Medulla oblongata (tissue), 1 donor: Measurements from ENCODE around the gene GJA4.
A peak's percentile ranks its signal among the peaks of the same experiment; 100 is the strongest.

ENCODE experiments used
- DNase-seq: peaks from one replicate; pipeline ENCODE4 v3.0.0-alpha.2; 2015; ENCODE audit errors: extremely low spot score

GJA4 gene

DNA sequence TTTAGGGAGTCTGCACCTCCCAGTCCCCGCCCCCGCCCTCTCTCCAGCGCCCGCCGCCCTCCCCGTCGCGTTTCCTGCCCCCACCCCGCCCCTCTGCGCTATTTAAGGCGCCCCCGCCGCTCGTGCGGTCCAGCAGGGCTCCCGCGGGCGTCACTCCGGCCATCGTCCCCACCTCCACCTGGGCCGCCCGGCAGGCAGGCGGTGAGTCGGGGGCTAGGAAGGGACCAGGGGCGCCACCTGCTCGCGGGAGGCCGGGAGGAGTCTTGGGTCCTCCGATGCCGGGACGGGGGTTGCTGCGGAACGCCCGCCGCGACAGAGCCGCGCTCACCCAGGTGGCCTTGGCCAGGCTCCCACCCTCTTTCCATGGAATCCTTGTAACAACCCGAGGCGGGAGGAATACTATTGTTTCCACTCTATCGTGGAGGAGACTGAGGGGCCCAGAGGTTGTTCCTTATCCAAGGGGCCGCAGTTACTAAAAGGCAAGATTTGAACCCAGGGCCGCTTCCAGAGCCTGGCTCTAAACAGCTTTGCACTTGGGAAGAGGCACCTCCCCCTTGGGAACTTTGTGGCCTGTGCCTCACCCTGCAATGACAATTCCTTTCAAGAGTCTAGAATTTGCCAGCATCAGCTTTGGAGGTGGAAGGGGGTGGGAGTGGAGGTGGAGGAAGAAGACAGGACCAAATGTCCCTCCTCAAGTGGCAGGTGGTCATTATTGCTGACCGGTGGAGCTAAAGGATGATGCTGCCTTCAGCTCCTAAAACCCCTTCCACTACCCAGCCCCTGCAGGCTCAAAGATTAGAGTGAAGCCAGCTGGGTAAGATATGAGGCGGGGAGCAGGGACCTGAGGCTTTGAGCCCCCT lies at the start of gene GJA4:
TSS of gene GJA4 (plus strand) at position 132 of the 860 bp plus-strand sequence. CDS start 1,215 bp downstream, outside the sequence.
- no peak for DNase-seq

DNA sequence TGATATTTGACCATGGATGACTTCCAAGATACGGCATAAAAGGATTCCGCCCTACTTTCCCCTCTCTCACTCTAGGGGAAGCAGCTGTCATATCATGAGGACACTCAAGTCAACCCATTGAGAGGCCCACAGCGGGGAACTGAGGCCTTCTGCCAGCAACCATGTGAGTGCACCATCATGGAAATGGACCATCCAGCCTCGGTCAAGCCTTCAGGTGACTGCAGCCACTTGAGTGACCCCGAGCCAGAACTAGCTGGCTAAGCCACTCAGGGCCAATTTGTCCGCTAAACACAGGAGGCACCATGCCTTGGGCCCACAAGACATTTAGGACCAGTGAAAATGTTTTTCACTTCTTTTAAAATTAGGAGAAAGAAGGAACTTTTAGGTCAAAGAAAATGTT lies 49.0 kb upstream of the GJA4 start:
- DNase-seq = no peak

DNA sequence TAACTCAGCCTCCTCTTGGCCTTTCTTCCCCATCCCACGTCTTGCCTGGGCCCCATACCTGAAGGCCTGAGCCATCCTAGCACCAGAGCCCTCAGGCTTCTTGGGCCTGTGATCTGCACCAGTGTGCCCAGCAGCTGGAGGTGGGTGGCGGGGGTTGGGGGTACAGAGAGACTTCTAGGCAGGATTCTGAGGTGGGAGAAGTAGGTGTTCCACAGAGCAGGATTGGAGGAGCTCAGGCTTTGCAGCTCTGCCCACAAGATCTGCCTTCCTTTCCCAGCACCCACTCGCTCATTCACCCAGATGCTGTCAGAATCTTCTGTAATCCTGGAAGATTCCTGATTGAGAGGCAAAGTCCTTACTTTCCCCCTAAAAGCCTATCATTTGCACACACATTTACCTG lies 47.9 kb upstream of the GJA4 start:
- no peak for DNase-seq

DNA sequence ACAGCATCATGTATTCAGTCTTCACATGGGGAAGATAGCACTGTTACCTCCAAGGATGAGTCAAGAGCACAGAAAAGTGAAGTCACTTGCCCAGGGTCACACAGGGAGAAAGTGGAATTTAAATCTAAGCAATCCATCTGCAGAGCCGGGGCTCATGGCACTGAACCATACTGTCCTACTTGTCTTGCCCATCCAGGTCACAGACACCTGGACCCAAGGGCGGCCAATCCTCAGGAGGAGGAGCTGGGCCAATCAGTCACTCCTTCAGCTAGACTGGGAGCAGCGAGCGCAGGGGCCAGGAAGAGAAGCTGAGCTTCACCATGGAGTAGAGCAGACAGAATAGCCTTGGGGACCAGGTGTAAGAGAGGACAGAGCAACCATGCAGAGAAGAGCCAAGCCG lies 47.1 kb upstream of the GJA4 start:
- no peak for DNase-seq

DNA sequence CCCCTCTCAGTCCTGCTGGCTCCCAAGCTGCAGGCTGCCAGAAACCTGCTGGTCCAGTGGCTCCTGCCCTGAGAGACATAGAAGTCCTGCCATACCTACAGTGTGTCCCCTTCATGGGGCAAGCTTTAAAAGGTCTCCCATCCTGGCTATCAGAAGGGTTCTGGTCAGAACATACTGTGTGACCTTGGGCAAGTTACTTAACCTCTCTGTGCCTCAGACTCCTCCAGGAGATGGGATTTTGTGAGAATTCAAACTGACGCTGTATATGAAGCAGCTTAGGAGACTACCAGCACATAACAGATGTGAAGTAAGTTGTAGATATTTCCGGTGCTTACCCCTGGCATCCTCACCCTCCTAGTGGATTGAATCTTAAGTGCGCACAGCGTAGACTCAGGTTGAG lies 46.7 kb upstream of the GJA4 start:
- DNase-seq = no peak

DNA sequence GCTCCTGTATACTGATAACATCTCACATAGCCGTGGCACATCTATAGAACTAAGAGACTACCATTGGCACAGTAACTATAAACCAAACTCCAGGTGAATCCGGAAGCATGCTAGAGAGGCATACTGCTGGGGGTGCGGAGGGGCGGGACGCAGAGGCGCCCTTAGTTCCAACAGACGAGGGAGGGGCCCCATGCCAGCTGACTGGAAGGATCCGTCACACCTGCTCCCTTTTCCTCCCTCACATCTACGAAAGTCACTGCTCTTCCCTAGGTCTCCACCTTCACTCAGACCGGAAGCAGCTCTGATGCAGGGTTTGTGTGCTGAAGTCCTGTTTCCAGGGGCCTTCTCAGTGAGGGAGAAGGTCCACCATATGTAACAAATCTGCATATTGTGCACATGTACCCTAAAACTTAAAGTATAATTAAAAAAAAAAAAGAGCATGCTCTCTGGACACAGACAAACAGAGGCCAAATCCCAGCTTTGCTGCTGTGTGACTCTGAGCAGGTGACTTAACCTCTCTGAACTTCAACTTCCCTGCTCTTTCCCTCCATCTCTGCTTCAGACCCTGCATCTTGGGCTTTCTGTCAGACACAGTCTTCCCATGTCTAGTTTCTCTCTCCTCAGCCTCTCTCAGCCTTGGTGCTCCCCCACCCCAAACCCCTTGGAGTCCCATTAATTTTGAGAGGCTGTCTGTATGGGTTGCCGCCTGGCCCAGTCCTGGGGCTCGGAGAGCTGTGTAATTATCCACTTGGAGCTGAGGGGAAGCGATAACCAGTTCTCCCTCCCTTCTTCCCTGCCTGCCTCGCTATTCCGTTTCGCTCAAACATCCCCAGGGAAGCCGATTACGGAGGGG lies 45.8 kb upstream of the GJA4 start:
- no peak for DNase-seq

DNA sequence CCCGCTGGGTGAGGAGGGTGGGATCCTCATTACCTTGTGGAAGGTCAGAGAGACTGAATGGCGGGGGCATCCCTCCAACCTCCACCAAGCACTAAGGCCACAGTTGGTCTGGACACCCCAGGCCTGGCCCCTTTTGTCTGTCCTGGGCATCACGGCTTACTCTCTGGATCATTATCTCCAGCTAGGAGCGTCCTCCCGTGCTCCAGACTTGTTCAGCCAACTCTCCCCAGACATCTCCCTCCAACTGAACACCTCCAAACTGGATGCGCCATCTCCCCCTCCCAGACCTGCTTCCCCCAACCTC lies 45.2 kb upstream of the GJA4 start:
- DNase-seq = no peak

DNA sequence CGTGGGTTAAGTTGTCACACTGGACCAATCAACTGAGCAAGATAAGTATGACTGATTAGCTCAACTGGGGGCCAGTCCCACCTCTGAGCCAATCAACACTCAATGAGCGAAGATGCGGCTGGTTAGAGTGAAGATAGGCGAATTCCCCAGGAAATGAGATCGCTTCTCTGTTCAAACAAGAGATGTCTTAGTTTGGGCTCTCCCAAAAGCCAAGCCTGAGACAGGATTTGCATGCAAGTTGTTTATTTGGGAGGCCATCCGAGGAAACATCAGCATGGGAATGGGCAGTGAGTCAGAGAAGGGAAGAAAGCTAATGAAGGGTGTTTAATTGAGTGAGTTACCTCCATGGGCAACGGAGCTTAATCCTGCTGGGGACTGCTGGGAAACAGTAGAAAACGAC lies 42.8 kb upstream of the GJA4 start:
- peak; percentile 18 for DNase-seq

DNA sequence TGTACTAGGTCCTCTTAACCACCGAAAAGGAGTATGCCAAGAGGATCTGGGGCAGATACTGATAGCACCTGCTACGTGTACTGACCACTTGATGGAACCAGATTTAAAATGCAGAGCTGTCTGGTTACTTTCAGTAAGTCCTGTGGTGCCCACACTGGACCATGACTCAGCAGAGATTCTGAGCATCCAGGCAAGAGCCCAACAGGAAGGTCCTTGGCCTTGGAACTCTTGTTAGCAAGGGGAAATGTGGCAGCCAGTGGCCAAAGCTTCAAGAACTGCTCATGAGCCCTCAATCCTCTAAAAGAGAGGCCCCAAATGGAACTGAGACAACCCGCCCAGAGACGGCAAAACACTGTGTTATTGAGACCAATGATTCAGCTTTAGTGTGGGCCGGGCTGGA lies 42.2 kb upstream of the GJA4 start:
- no peak for DNase-seq

DNA sequence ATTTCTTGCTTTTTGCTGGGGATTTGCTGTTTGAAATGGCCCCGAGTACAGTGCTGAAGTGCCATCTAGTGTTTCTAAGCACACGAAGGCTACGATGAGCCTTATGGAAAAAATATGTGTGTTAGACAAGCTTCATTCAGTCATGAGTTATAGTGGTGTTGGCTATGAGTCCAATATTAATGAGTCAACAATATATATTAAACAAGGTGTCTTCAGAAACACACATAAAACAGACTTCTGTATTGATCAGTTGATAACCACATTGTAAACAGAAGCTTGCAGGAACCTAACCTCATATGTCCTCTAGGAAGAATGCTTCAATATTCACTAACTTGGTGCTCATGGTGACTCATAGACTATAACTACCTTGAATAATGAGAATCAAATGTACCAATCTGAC lies 39.6 kb upstream of the GJA4 start:
- DNase-seq = no peak

DNA sequence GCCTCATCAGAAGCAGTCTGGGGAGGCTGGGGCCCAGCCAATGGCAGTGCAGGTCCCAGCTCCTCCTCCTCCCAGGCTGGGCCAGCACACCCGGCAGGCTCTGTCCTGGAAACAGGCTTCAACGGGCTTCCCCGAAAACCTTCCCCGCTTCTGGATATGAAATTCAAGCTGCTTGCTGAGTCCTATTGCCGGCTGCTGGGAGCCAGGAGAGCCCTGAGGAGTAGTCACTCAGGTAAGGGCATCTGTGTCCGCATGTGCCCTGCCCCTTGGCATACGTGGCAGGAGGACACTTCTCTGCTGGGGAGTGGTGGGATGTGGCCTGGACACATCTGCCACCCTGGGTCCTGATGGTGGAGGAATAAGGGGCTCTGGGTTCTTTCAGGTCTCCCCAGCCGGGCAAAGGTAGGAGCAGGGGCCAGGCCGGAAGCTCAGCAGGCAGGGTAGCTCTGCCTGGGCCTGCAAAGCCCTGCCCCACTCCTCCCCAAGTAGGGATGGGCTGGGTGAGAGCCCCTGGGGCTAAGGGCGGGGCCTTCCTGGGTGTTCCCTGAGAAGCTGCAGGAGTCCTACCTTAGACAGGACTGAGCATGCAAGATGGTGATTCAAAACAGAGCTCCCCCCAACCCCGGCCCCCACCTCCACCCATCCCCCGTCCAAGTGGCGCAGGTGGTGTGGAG lies 37.7 kb upstream of the GJA4 start, which contains the start of gene GJB5:
TSS of gene GJB5 (plus strand) at position 84 of the 674 bp plus-strand sequence. CDS start 2,284 bp downstream, outside the sequence.
- no peak for DNase-seq

DNA sequence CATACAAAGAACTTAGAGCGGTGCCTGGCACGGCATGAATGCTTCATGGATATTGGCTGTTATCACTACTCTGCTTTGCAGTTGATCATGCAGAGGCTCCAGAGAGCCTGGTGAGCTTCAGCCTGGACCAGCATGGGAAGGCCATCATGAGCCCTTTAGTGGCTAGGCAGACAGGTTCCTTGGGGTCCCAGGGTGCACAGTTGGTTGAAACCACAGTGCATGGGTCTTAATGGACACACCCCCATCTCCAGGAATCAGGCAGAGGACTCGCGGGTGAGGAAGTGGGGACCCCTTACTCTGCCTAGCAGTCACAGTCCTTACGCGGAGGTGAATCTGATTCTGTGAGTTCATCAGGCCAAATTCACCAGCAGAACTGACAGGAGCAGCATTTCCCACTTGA lies 36.8 kb upstream of the GJA4 start:
- DNase-seq = no peak

DNA sequence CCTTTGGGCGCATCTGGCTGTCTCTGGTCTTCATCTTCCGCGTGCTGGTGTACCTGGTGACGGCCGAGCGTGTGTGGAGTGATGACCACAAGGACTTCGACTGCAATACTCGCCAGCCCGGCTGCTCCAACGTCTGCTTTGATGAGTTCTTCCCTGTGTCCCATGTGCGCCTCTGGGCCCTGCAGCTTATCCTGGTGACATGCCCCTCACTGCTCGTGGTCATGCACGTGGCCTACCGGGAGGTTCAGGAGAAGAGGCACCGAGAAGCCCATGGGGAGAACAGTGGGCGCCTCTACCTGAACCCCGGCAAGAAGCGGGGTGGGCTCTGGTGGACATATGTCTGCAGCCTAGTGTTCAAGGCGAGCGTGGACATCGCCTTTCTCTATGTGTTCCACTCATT lies 35.4 kb upstream of the GJA4 start:
- DNase-seq = no peak

DNA sequence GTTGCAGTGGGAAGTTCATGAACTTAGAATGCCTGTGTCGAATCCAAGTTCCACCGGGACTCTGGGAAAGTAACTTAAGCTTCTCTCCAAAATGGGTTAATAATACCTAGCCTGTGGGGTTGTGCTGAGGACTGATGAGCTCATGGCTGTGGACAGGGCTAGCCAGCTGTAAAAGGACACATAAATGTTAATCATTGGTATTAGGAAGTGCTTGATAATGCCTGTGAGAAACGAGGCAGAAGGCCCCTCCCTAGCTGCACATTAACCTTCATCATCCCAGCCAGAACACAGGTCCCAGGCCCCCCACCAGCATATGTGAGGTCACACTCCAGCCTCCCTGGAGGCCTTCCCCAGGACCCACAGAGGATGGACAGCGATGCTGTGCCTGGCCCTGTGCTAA lies 34.0 kb upstream of the GJA4 start:
- no peak for DNase-seq

DNA sequence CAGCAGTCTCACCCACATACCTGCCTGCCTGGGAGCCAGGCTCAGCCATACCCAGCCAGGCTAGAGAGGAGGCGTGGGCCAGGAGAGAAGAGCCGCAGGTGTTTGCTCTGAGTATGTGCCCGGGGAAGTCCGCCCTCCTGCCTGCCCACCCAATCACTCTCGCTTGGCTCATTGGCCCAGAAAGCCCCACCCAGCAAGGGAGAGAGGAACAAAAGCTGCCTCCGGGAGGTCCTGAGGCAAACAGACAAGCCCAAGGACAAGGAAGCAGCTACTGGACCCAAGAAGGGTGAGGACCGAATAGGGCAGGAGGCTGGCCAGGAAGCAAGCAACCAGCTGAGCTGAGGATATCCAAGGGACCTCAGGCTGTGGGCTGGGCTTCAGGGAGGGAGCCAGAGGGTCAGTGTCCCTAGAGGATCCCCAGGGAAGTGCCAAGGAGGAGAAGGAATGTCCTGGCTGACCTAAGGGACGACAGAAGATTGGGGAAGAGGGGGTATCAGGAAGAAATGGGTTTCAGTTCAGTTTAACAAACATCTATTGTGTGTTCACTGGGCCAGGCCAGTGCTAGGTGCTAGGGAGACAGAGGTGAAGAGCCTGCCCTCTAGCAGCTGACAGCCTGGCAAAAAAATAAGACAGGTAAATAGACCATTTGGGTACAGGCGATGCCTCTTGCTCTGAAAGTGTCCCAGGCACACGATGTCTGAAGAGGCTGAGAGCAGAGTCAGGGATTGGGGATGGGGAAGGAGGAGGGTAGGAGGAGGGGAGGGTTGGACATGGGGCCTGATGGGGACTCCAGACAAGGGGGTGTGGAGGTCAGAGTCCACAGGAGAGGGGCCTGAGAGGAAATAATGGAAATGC lies 33.1 kb upstream of the GJA4 start, which contains the start of gene GJB4:
TSS of gene GJB4 (plus strand) at position 238 of the 855 bp plus-strand sequence. CDS start 1,515 bp downstream, outside the sequence.
- DNase-seq = no peak

DNA sequence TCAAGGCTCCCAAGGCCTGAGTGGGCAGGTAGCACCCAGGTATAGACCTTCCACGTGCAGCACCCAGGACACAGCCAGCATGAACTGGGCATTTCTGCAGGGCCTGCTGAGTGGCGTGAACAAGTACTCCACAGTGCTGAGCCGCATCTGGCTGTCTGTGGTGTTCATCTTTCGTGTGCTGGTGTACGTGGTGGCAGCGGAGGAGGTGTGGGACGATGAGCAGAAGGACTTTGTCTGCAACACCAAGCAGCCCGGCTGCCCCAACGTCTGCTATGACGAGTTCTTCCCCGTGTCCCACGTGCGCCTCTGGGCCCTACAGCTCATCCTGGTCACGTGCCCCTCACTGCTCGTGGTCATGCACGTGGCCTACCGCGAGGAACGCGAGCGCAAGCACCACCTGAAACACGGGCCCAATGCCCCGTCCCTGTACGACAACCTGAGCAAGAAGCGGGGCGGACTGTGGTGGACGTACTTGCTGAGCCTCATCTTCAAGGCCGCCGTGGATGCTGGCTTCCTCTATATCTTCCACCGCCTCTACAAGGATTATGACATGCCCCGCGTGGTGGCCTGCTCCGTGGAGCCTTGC lies 31.5 kb upstream of the GJA4 start:
- DNase-seq = no peak

DNA sequence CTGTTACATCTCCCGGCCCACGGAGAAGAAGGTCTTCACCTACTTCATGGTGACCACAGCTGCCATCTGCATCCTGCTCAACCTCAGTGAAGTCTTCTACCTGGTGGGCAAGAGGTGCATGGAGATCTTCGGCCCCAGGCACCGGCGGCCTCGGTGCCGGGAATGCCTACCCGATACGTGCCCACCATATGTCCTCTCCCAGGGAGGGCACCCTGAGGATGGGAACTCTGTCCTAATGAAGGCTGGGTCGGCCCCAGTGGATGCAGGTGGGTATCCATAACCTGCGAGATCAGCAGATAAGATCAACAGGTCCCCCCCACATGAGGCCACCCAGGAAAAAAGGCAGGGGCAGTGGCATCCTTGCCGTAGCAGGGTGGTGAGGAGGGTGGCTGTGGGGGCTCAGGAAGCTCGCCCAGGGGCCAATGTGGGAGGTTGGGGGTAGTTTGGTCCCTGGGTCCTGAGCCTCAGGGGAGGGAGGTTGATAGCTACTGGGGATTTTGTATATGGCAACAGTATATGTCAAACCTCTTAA lies 31.0 kb upstream of the GJA4 start:
- no peak for DNase-seq

DNA sequence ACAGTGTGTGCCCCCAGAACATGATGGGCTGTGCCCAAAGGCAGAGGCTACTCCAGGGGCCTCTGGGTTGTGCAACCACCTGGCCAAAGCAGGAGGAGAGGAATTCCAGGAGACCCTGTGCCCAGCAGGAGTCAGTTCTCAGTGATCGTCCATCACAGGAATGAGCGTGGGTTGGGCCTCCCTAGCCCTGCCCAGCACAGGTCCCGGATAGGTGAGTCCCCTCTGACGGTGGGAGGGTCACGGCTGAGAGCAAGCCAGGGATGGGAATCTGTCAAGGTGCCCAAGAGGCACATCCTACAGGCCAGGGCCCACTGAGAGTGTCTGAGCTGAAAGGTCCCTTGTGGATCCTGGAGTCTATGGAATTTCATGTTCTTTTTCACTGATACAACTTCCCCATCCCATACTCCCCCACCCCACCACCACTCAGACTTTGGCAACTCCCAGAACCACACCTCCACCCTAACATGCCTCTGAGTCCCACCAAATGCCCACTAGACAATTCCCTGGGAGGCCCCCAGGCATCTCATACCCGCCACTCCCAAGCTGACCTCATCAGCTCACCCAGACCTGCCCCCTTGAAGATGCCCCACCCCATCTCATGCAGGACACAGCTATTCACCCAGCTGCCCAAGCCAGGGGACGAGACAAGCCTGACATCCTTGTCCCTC lies 30.2 kb upstream of the GJA4 start:
- DNase-seq = no peak

DNA sequence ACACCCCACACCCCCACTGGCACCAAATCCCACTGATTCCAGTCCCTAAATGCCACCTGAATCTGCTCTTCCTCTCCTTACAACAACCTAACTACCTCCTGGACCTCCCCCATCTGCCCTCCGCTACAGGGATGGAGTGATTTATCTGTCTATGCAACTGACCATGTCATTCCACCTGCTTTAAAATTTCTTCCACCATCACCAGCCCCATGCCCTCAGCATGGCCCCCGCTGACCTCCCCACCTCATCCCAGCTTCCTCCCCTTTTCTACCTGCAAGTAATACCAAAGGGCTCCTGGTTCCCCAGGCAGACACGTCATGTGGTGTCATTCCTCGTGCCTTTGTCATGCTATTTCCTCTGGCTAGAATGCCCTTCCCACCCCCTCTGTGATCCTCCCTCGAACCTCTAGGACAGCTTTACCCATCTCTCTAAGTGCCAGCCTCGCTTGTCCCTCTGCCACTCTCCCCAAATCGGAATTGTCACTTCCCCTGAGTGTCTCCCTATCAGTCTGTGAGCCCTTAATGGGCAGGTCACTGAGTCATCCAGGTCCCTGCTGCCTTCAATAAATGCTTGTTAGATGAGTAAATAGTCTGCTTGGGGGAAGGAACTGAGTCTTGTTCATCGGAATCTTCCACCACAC lies 29.5 kb upstream of the GJA4 start:
- DNase-seq = no peak

DNA sequence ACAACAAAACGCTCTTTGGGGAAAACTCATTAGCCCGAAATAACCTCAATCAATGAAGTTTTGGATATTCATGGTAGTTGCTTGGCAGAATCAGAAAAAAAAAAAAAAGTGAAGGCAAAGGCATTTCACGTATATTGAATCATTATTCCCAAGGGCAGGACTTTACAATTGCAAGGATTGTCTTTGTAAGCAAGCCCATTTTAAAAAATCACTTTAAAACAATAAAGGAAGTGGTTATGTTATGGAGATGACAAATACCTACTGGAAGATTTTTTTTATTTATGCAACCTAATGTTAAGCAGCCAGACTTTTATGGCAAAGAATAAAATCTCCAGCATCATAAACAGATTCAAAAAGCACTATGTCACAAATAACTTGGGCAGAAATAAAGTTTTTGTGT lies 23.9 kb upstream of the GJA4 start:
- no peak for DNase-seq
